HepG2 (cell line): ENCODE measurements around the gene AUNIP. TPM values are rescaled to one million over a fixed set of nuclear protein-coding genes. Genes with fewer than 3 reads are reported as not detected.
A peak's percentile ranks its signal among the peaks of the same experiment; 100 is the strongest.

Experiments
- AKAP8 ChIP-seq: sonication (generic); formaldehyde crosslinking; IDR thresholded peaks from 2 replicates; pipeline ENCODE4 v1.5.1; 2020; ENCODE audit warnings: mild to moderate bottlenecking, missing genetic modification reagents
- CBX5 ChIP-seq: sonication (generic); formaldehyde crosslinking; IDR thresholded peaks from 2 replicates; pipeline ENCODE4 v1.4.0; 2020; ENCODE audit warnings: missing genetic modification reagents, borderline replicate concordance
- HDAC1 ChIP-seq: sonication (generic); formaldehyde crosslinking; IDR thresholded peaks from 2 replicates; pipeline ENCODE4 v1.5.1; 2020; ENCODE audit warnings: mild to moderate bottlenecking, missing genetic modification reagents
- HMGA1 ChIP-seq: sonication (generic); formaldehyde crosslinking; conservative IDR thresholded peaks from 2 replicates; pipeline ENCODE4 v1.4.0; 2020; ENCODE audit warnings: missing genetic modification reagents
- NAIF1 ChIP-seq: sonication (generic); formaldehyde crosslinking; IDR thresholded peaks from 2 replicates; pipeline ENCODE4 v1.5.0; 2020; ENCODE audit warnings: mild to moderate bottlenecking, missing genetic modification reagents, borderline replicate concordance
- PPARG ChIP-seq: conservative IDR thresholded peaks from 2 replicates; pipeline ENCODE4 v1.6.1; 2016; ENCODE audit warnings: missing biosample characterization, missing genetic modification reagents
- PRPF4 ChIP-seq: fragments of 200-400 bp; formaldehyde crosslinking; IDR thresholded peaks from 2 replicates; pipeline ENCODE4 v1.6.1; 2016; ENCODE audit warnings: low read length, low read depth; ENCODE audit not compliant: poor library complexity, severe bottlenecking
- SKI ChIP-seq: fragments of 450-650 bp; IDR thresholded peaks from one replicate; pipeline ENCODE4 v1.6.1; 2018; ENCODE audit warnings: mild to moderate bottlenecking; ENCODE audit not compliant: partially characterized antibody
- TAF15 ChIP-seq: fragments of 200-400 bp; formaldehyde crosslinking; IDR thresholded peaks from one replicate; pipeline ENCODE4 v1.6.1; 2018; ENCODE audit warnings: mild to moderate bottlenecking, low read depth, low read length; ENCODE audit not compliant: poor library complexity, severe bottlenecking
- ZNF543 ChIP-seq: sonication (generic); formaldehyde crosslinking; IDR thresholded peaks from 2 replicates; pipeline ENCODE4 v1.4.0; 2020; ENCODE audit warnings: mild to moderate bottlenecking, missing genetic modification reagents
- polyA plus RNA-seq, 8 experiments: library from polyadenylated mRNA; depleted of rRNA in 3 of 8; stranded (reverse) in 7 of 8; unstranded in 1 of 8; fragments of >200 nt; fragmentation: Illumina TruSeq in 4 of 8; extraction: Trizol in 4 of 8; gene quantifications; 2 replicates each; pipeline versions ENCODE4 v1.2.1 to v1.2.3, GENCODE V29; 2011 to 2016; ENCODE audit warnings: low read depth in 4 of 8, missing spikeins in 1 of 8, mixed read lengths in 1 of 8; ENCODE audit not compliant: insufficient read depth in 1 of 8
- total RNA-seq, 5 experiments: library from RNA; depleted of rRNA; stranded (reverse); fragments of >200 nt; fragmentation: Illumina TruSeq; extraction: Trizol; gene quantifications; 2 replicates each; pipeline ENCODE4 v1.2.3, GENCODE V29; 2016; ENCODE audit warnings: low read depth in 1 of 5
- TF ChIP-seq, protein P1 (sequence below): sonication (generic); formaldehyde crosslinking; conservative IDR thresholded peaks from 2 replicates; pipeline ENCODE4 v1.4.0; 2020; ENCODE audit warnings: missing genetic modification reagents
- TF ChIP-seq, protein P2 (sequence below): sonication (generic); formaldehyde crosslinking; IDR thresholded peaks from 2 replicates; pipeline ENCODE4 v1.8.1; 2023; ENCODE audit warnings: mild to moderate bottlenecking, inconsistent platforms, moderate library complexity, missing genetic modification reagents, borderline replicate concordance
- TF ChIP-seq, protein P3 (sequence below): sonication (generic); formaldehyde crosslinking; IDR thresholded peaks from 2 replicates; pipeline ENCODE4 v1.5.1; 2020; ENCODE audit warnings: mild to moderate bottlenecking, missing genetic modification reagents, moderate library complexity
- TF ChIP-seq, protein P4 (sequence below): sonication (generic); formaldehyde crosslinking; IDR thresholded peaks from 2 replicates; pipeline ENCODE4 v1.8.1; 2022; ENCODE audit warnings: mild to moderate bottlenecking, missing genetic modification reagents
- TF ChIP-seq, protein P5 (sequence below): sonication (generic); formaldehyde crosslinking; IDR thresholded peaks from 2 replicates; pipeline ENCODE4 v1.4.0; 2020; ENCODE audit warnings: missing genetic modification reagents

AUNIP gene
- total and polyA plus RNA-seq, 2 of the 13 experiments (the other 11 are each of a cell fraction or from before 2014, with no cell fraction given), result 3.8 to 12.3 TPM

DNA sequence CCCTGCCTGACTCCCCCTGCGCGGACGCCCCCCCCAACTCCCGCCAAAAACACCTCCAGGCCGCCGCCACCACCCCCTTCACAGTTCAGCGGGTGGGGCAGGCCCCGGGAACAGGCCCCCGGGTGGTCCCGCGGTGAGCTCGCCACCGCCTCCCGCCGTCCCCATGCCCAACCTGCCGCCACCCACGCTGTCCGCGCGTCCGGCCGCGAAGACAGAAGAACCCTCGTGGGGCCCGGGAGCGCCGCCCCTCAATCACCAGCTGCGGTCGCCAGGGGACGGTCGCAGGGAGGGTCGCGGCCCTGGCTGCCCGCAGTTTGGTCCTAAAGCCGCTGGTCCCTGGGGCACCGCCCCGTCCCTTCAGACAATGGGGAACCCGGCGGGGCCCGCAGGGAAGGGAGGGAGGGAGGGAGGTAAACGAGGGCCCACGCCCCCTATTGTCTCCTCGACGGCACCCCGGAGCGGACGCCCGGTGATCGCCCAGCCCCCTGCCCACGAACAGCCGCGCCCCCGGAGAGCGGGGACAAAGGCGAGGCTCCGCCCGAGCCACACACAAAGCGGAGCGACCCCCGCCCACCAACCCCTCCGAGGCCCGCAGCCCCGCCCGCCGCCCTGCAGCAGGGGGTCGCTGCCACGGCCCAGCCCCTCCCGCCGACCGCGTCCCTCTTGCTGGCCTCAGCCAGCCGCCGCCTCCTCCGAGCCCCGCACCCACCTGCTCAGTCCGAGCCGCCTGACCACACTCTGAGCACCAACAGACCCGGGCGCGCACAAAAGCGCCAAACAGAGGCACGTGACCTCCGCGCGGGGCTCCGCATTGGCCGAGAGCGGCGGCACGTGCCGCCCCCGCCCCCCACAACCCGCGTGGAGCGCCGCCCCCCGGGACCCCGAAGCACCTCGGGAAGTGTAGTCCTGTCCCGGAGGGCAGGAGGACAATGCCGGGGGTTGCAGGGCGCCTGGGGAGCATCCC lies 46.7 kb upstream of the AUNIP start, which contains the start of gene STMN1 (continued):
- TF ChIP-seq, protein P1, sequence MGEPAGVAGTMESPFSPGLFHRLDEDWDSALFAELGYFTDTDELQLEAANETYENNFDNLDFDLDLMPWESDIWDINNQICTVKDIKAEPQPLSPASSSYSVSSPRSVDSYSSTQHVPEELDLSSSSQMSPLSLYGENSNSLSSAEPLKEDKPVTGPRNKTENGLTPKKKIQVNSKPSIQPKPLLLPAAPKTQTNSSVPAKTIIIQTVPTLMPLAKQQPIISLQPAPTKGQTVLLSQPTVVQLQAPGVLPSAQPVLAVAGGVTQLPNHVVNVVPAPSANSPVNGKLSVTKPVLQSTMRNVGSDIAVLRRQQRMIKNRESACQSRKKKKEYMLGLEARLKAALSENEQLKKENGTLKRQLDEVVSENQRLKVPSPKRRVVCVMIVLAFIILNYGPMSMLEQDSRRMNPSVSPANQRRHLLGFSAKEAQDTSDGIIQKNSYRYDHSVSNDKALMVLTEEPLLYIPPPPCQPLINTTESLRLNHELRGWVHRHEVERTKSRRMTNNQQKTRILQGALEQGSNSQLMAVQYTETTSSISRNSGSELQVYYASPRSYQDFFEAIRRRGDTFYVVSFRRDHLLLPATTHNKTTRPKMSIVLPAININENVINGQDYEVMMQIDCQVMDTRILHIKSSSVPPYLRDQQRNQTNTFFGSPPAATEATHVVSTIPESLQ, result no peak
- TF ChIP-seq, protein P2, sequence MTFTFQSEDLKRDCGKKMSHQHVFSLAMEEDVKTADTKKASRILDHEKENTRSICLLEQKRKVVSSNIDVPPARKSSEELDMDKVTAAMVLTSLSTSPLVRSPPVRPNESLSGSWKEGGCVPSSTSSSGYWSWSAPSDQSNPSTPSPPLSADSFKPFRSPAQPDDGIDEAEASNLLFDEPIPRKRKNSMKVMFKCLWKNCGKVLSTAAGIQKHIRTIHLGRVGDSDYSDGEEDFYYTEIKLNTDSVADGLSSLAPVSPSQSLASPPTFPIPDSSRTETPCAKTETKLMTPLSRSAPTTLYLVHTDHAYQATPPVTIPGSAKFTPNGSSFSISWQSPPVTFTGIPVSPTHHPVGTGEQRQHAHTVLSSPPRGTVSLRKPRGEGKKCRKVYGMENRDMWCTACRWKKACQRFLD (CRISPR knock-in tag), result no peak
- TF ChIP-seq, protein P3, sequence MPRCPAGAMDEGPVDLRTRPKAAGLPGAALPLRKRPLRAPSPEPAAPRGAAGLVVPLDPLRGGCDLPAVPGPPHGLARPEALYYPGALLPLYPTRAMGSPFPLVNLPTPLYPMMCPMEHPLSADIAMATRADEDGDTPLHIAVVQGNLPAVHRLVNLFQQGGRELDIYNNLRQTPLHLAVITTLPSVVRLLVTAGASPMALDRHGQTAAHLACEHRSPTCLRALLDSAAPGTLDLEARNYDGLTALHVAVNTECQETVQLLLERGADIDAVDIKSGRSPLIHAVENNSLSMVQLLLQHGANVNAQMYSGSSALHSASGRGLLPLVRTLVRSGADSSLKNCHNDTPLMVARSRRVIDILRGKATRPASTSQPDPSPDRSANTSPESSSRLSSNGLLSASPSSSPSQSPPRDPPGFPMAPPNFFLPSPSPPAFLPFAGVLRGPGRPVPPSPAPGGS (CRISPR knock-in tag), result no peak
- TF ChIP-seq NAIF1 (CRISPR knock-in tag), result no peak
- TF ChIP-seq TAF15, result no peak
- TF ChIP-seq, protein P4, sequence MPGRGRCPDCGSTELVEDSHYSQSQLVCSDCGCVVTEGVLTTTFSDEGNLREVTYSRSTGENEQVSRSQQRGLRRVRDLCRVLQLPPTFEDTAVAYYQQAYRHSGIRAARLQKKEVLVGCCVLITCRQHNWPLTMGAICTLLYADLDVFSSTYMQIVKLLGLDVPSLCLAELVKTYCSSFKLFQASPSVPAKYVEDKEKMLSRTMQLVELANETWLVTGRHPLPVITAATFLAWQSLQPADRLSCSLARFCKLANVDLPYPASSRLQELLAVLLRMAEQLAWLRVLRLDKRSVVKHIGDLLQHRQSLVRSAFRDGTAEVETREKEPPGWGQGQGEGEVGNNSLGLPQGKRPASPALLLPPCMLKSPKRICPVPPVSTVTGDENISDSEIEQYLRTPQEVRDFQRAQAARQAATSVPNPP (CRISPR knock-in tag), result no peak
- TF ChIP-seq, protein P5, sequence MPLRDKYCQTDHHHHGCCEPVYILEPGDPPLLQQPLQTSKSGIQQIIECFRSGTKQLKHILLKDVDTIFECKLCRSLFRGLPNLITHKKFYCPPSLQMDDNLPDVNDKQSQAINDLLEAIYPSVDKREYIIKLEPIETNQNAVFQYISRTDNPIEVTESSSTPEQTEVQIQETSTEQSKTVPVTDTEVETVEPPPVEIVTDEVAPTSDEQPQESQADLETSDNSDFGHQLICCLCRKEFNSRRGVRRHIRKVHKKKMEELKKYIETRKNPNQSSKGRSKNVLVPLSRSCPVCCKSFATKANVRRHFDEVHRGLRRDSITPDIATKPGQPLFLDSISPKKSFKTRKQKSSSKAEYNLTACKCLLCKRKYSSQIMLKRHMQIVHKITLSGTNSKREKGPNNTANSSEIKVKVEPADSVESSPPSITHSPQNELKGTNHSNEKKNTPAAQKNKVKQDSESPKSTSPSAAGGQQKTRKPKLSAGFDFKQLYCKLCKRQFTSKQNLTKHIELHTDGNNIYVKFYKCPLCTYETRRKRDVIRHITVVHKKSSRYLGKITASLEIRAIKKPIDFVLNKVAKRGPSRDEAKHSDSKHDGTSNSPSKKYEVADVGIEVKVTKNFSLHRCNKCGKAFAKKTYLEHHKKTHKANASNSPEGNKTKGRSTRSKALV (CRISPR knock-in tag), result no peak
- peak; percentile 73; the same call in 1 of the 2 replicates for TF ChIP-seq ZNF543 (CRISPR knock-in tag)
- no peak for TF ChIP-seq CBX5 (CRISPR knock-in tag)
- TF ChIP-seq SKI, result no peak
- 0 out of 2 replicates have a peak, but pooled peaks have one; percentile 35 for TF ChIP-seq AKAP8 (CRISPR knock-in tag)
- TF ChIP-seq PPARG (CRISPR knock-in tag), result no peak
- TF ChIP-seq HDAC1 (CRISPR knock-in tag), result 0 out of 2 replicates have a peak, but pooled peaks have one; percentile 33
- TF ChIP-seq PRPF4, result no peak
- TF ChIP-seq HMGA1 (CRISPR knock-in tag), result no peak
